ENCODE data around the gene PROS1.

Gene PROS1

GRCh38 chr3:94015025-94015424 lies 41.3 kb upstream of the PROS1 start:
- no peak overlapping the region for H3K4me3 ChIP-seq (ENCODE audit: low read depth, low read length)
- H3K9me3 ChIP-seq (ENCODE audit: control insufficient read depth, insufficient read depth, low read depth, low read length): no peaks in the 10 kb centered on the region
- POLR2A ChIA-PET: no interaction called here
- TF ChIP-seq RBAK (tag by site-specific recombination; IDR thresholded peaks at IDR 0.05) (no peak), KLF16 (tag by site-specific recombination; IDR thresholded peaks at IDR 0.05) (no peak), ZNF184 (tag by site-specific recombination; IDR thresholded peaks at IDR 0.05) (no peak), ZNF146 (tag by site-specific recombination; IDR thresholded peaks at IDR 0.05) (no peak), ZSCAN30 (tag by site-specific recombination; IDR thresholded peaks at IDR 0.05) (no peak), ZNF391 (tag by site-specific recombination; IDR thresholded peaks at IDR 0.05; ENCODE audit: borderline replicate concordance, low read depth) (no peak)
- no peaks in the 10 kb centered on the region for H3K4me1 ChIP-seq (ENCODE audit: control insufficient read depth, insufficient read depth, low read length)
- H3K36me3 ChIP-seq (ENCODE audit: control insufficient read depth in 2 of 2, insufficient read depth in 1 of 2, low read length in 2 of 2): no peaks in the 10 kb centered on the region
- CTCF ChIA-PET: interaction anchor here (0.7 to 1.5 kb wide), 4 partner anchors 10 to 160 kb away, joined by 3 to 4 read pairs (median 3); no protein-coding TSS in a partner anchor
- H3K27ac ChIP-seq (ENCODE audit: extremely low read depth, low read depth, low read length): no peak overlapping the region

GRCh38 chr3:94012185-94012584 lies 38.5 kb upstream of the PROS1 start:
- Histone ChIP-seq H3K4me3 (ENCODE audit: low read depth, low read length) (no peak overlapping the region), H3K36me3 (ENCODE audit: control insufficient read depth in 2 of 2, insufficient read depth in 1 of 2, low read length in 2 of 2) (peaks cover 0 to 4% of the 10 kb centered on the region in 2 experiments; a peak in 1 of 3 replicates), H3K4me1 (ENCODE audit: control insufficient read depth, insufficient read depth, low read length) (no peaks in the 10 kb centered on the region), H3K27ac (ENCODE audit: extremely low read depth, low read depth, low read length) (no peak overlapping the region), H3K9me3 (ENCODE audit: control insufficient read depth, insufficient read depth, low read depth, low read length) (no peaks in the 10 kb centered on the region)
- TF ChIP-seq ZNF596 (tag by site-specific recombination; IDR thresholded peaks at IDR 0.05) (no peak), ZNF501 (tag by site-specific recombination; IDR thresholded peaks at IDR 0.05) (no peak), ZFP3 (tag by site-specific recombination; IDR thresholded peaks at IDR 0.05; ENCODE audit: low read depth) (no peak), ZNF677 (tag by site-specific recombination; IDR thresholded peaks at IDR 0.05) (no peak), ZNF626 (tag by site-specific recombination; IDR thresholded peaks at IDR 0.05) (no peak), ZNF792 (tag by site-specific recombination; IDR thresholded peaks at IDR 0.05) (no peak), ZBTB17 (tag by site-specific recombination; IDR thresholded peaks at IDR 0.05) (no peak), ZNF155 (tag by site-specific recombination; IDR thresholded peaks at IDR 0.05) (no peak), ZNF843 (tag by site-specific recombination; IDR thresholded peaks at IDR 0.05) (no peak), ZNF37A (tag by site-specific recombination; IDR thresholded peaks at IDR 0.05) (no peak), ZNF510 (tag by site-specific recombination; IDR thresholded peaks at IDR 0.05; ENCODE audit: insufficient replicate concordance) (no peak), EGR2 (tag by site-specific recombination; IDR thresholded peaks at IDR 0.05; ENCODE audit: low read depth) (no peak), ZNF830 (tag by site-specific recombination; IDR thresholded peaks at IDR 0.05; ENCODE audit: low read depth) (no peak), ZNF335 (tag by site-specific recombination; conservative IDR thresholded peaks at IDR 0.05) (no peak), KLF1 (tag by site-specific recombination; IDR thresholded peaks at IDR 0.05) (no peak), ZNF449 (tag by site-specific recombination; IDR thresholded peaks at IDR 0.05) (no peak), ZNF707 (tag by site-specific recombination; IDR thresholded peaks at IDR 0.05) (no peak), HOXA7 (CRISPR knock-in tag; IDR thresholded peaks at IDR 0.05; ENCODE audit: borderline replicate concordance) (no peak), ZNF391 (tag by site-specific recombination; IDR thresholded peaks at IDR 0.05; ENCODE audit: borderline replicate concordance, low read depth) (no peak), ZBTB21 (tag by site-specific recombination; IDR thresholded peaks at IDR 0.05) (no peak)
- POLR2A ChIA-PET: no interaction called here
- CTCF ChIA-PET: no interaction called here
